NCI-H2171 (cell line): ENCODE data around the gene IFITM10.
"Not testable (repeated sequence)": the region's sequence is repeated elsewhere in the genome, so short reads cannot be mapped to it uniquely, and the experiment has no call there.

ENCODE experiments used
- DNase-seq: peaks from one replicate; lab custom pipeline; 2025; lab: John Stamatoyannopoulos, UW

IFITM10 gene

GRCh38 chr11:1778141-1778911, 27.9 kb upstream of the IFITM10 start:
- no peak for DNase-seq

GRCh38 chr11:1777737-1778136, 27.3 kb upstream of the IFITM10 start:
- no peak for DNase-seq

DNA sequence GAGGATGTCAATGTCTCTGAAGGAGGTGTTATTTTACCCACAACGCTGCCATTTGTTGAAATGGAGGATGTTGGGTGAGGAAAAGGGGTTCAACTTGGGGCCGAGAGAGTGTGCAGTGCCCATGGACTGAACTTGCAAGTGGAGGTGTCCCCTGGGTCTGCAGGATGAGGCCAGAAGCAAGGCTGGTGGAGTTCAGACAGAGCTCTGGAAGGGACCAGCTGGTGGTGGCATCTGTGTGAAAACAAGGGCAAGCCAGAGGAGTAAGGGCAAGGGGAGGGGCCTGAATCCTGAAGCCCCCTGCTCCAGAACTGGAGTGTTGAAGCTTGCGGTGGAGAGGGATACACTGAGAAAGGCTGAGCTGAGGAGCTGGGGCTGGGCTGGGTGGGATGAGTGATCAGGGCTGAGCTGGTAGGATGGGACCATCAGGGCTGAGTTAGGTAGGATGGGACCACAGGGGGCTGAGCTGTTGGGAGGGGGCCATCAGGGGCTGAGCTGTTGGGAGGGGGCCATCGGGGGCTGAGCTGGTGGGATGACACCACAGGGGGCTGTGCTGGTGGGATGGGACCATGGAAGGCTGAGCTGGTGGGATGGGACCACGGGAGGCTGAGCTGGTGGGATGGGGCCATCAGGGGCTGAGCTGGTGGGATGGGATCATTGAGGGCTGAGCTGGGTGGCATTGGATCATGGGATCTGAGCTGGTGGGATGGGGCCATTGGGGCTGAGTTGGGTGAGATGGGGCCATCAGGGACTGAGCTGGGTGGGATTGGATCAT, 26.7 kb upstream of the IFITM10 start:
- DNase-seq: no peak

GRCh38 chr11:1776331-1776851, 26.0 kb upstream of the IFITM10 start:
- no peak for DNase-seq

DNA sequence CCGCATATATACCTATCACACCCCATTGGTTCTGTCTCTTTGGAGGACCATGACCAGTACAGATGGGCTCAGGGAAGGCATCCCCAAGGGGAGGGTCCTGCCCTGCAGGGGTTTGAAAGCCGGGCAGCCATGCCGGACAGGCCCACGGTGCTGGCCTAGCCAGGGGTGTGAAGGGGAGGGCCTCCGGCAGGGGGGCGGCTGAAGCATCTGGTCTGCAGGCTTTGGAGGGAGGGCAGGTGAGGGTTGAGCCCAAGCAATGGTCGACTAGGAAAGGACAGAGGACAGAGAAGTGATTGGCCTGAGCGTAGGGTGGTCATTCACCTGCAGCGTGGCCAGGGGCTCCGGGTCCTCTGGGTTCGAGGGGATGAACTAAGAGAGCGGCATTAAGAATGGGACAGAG, 24.5 kb upstream of the IFITM10 start:
- DNase-seq: no peak

GRCh38 chr11:1773994-1774550, 23.7 kb upstream of the IFITM10 start:
- DNase-seq: no peak

GRCh38 chr11:1773131-1773993, 23.0 kb upstream of the IFITM10 start:
- DNase-seq: no peak

DNA sequence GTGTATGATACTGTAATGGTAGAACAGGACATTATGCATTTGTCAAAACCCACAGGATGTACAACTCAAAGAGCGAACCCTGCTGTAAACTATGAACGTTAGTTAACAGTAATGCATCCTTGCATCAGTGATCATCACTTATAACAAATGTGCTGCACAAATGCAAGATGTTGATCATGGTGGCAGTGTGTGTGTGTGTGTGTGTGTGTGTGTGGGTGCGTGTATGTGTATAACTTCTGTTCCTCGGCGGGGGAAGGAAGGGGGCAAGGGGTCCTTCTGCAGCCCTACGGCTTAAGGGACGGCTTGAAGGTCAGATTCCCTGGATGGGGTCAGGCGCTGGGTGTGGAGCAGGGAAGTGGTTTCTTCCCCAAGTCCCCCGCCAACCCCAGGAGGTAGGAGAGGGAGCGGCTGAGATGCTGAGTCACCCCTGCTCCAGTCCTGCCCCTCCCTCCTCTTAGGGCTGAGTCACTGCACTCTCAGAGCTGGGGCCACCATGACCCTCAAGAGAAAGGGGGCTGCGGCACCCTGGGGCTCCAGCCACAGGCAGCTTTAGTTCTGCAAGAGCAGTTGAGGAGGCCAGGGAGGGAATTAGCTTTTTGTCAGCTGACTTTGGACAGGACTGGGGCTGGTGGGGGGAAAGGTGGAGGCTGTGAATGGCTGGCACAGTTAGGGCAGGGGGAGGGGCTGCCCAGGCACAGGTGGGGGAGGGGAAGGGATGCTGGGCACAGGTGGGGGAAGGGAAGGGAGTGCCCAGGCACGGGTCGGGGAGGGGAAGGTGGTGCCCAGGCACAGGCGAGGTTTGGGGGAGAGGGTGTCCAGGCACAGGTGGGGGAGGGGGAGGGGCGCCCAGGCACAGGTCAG, 22.1 kb upstream of the IFITM10 start:
- DNase-seq: no peak

DNA sequence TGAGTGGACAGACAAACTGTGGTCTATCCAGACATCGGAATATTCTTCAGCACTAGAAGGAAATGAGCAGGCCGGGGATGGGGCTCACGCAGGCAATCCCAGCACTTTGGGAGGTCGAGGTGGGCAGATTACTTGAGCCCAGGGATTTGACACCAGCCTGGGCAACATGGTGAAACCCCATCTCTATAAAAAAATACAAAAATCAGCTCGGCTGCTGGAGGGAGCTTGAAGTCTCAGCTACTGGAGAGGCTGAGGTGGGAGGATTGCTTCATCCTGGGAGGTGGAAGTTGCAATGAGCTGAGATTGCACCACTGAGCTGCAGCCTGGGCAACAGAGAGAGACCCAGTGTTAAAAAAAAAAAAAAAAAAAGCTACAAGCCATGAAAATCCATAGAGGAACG, 21.3 kb upstream of the IFITM10 start:
- no peak for DNase-seq

DNA sequence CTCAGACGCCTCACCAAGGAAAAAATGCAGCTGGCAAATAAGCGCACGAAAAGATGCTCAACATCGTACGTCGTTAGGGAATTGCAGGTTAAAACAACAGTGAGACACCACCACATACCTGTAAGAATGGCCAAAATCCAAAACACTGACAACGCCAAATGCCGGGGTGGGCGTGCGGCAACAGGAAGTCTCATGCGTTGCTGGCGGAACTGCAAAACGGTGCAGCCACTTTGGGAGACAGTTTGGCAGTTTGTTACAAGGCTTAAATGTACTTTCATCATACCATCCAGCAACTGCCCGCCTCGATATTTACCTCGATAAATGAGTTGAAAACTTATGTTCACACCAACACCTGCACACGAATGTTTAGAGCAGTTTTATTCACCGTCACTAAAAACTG, 20.9 kb upstream of the IFITM10 start:
- no peak for DNase-seq

DNA sequence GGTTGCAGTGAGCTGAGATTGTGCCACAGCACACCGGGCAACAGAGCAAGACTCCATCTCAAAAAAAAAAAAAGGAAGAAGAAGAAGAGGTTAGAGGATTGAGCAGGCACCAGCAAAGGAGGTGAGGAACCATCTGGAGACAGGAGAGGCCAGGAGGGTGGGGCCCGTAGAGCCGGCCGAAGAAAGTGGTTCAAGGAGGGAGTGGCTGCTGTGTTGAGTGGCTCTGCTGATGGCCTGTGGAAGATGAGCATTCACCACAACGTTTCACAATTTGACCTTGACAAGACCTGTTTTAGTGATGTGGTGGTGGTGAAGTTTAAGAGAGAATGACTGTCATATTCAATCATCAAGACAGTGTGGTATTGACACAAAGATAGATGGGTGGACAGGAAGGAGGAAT, 20.1 kb upstream of the IFITM10 start:
- DNase-seq: no peak

DNA sequence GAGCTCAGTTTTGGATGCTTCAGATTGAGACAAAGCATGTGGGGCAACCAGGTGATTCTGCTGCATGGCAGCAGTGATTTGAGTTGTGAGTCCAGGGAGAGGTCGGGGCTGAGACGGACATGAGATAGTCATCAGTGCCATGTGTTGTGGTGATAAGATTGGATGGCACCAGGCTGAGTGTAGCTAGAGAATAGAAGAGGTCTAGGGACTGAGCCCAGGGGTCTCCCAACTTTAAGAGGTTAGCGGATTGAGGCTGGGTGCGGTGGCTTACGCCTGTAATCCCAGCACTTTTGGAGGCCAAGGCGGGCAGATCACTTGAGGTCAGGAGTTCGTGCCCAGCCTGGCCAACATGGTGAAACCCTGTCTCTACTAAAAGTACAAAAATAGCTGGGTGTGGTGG, 19.7 kb upstream of the IFITM10 start:
- DNase-seq: no peak

DNA sequence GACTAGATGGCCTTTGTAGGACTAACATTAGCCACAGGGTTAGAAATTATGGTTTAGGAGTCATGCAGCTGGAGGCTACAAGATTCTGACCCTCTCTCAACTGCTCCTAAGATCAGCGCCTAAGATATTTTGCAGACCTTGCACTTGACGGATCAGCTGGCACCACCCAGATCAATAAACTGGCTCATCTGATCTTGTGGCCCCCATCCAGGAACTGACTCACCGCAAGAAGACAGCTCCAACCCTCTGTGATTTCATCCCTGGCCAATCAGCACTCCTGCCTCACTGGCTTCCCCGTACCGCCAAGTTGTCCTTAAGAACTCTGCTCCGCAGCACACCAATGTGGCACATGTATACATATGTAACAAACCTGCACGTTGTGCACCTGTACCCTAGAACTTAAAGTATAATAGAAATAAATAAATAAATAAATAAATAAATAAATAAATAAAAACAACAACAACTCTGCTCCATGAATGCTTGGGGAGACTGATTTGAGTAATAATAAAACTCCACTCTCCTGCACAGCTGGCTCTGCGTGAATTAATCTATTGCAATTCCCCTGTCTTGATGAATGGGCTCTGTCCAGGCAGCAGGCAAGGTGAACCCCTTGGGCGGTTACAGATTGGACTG, 19.0 kb upstream of the IFITM10 start:
- not testable (repeated sequence) for DNase-seq

DNA sequence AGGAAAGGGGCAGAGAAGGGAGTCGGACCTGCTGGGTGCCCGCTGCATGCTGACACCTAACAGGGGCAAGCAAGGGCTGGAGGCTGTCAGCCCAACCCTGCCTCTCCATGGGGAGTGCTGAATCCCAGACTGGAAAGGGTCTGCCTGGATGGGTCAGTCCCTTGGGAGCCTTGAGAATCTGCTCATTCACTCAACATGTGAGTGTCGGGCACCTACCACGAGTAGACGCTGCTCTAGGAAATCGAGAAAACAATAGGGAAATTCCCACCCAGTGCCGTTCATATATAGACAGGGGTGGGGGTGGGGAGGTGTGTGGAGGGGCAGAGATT, 17.7 kb upstream of the IFITM10 start:
- DNase-seq: no peak

GRCh38 chr11:1767399-1768140, 17.2 kb upstream of the IFITM10 start:
- no peak for DNase-seq

GRCh38 chr11:1766719-1767398, 16.5 kb upstream of the IFITM10 start:
- no peak for DNase-seq

GRCh38 chr11:1765871-1766718, 15.7 kb upstream of the IFITM10 start:
- no peak for DNase-seq
